Heart left ventricle (tissue), 13 donors: ENCODE data around the gene CD27.

Experiments used
- POLR2A ChIP-seq, 2 donors: fragments of 450-650 bp; IDR thresholded peaks; one replicate each; pipeline ENCODE4 v1.6.1; 2017; ENCODE audit warnings: antibody characterized with exemption in 2 of 2, mild to moderate bottlenecking in 2 of 2, moderate library complexity in 2 of 2
- TF ChIP-seq, protein P1 (sequence below), 12 donors: fragments of 200-600 bp; sonication (generic) in 4 of 12; IDR thresholded peaks; one replicate each; pipeline versions ENCODE4 v1.5.0 to v1.8.0; 2018 to 2022; ENCODE audit warnings: antibody characterized with exemption in 12 of 12, mild to moderate bottlenecking in 5 of 12
- donor health status: ischemic (EF 13 %, LVEDD 7.1; RV severe dilation, severe dysfunction).
- donor health status: DM: no; HTN: yes; CAD: no.
- donor health status: DM: no; HTN: no; CAD: no.
- donor health status: ischemic (EF 25% LVEDD 6.9; RV normal size, moderate dysfunction).
- donor health status: ischemic (EF 25% LVEDD 5.7; RV mildly dilated, moderate dysfunction).
- donor health status: ischemic (EF 35%, LVEDD 5.7; RV mildly dilated, moderate dysfunction).
- donor health status: nonischemic (EF 11% LVEDD 7.7; RV severe dilation, severe dysfunction).
- donor health status: DM: yes; HTN: yes; CAD: no.
- donor health status: PGD.
- donor health status: ischemic (EF 29% LVEDD 5.4; RV normal size, mild dysfunction).
- donor health status: nonischemic (EF 23%, LVEDD 6.1; RV moderate dilation, normal function).

DNA sequence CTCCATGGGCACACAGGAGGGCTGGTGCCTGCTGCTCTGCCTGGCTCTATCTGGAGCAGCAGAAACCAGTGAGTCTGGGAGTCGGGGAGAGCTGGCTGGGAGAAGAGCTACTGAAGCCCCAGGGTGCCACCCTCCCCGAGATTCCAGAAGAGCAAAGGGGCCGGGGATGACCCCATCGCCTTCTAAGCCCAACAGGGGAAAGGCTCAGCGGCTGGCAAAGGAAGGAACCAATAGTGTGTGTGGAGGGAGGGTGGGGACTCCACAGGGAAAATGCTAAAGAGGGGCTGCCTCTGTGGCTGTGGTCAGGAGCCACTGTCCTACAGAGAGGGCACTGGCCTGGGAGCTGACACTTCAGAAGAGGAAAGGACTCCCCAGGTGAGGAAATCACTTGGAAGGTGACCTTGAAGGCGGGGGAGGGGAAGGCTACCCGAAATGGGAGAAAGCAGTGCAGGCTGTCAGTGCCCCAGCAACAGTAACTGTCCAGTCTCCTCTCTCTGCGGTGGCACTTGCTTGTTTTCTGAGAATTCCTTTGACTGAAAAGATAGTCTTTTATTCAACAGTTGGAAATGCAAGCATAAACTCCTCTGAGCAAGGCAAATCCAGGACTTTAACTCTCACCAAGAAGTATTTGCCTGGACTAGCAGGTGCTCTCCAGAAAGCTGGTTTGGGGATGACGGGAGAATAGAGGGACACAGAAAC, 7.6 kb downstream of the CD27 start:
- TF ChIP-seq, protein P1, sequence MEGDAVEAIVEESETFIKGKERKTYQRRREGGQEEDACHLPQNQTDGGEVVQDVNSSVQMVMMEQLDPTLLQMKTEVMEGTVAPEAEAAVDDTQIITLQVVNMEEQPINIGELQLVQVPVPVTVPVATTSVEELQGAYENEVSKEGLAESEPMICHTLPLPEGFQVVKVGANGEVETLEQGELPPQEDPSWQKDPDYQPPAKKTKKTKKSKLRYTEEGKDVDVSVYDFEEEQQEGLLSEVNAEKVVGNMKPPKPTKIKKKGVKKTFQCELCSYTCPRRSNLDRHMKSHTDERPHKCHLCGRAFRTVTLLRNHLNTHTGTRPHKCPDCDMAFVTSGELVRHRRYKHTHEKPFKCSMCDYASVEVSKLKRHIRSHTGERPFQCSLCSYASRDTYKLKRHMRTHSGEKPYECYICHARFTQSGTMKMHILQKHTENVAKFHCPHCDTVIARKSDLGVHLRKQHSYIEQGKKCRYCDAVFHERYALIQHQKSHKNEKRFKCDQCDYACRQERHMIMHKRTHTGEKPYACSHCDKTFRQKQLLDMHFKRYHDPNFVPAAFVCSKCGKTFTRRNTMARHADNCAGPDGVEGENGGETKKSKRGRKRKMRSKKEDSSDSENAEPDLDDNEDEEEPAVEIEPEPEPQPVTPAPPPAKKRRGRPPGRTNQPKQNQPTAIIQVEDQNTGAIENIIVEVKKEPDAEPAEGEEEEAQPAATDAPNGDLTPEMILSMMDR (IDR thresholded peaks at IDR 0.05), result no peak
- no peak for TF ChIP-seq POLR2A (IDR thresholded peaks at IDR 0.05)
